Activated CD4-positive, CD25-positive, alpha-beta regulatory T cell treated with anti-CD3 and anti-CD28 coated beads, Interleukin-2, amount 50 U/mL, for 16 hours (primary cell): ENCODE results near the gene MCF2L.

Experiments used
- DNase-seq: peaks from one replicate; pipeline ENCODE4 v3.0.0-alpha.2; 2020; ENCODE audit warnings: low read depth, low spot score

Gene MCF2L

DNA sequence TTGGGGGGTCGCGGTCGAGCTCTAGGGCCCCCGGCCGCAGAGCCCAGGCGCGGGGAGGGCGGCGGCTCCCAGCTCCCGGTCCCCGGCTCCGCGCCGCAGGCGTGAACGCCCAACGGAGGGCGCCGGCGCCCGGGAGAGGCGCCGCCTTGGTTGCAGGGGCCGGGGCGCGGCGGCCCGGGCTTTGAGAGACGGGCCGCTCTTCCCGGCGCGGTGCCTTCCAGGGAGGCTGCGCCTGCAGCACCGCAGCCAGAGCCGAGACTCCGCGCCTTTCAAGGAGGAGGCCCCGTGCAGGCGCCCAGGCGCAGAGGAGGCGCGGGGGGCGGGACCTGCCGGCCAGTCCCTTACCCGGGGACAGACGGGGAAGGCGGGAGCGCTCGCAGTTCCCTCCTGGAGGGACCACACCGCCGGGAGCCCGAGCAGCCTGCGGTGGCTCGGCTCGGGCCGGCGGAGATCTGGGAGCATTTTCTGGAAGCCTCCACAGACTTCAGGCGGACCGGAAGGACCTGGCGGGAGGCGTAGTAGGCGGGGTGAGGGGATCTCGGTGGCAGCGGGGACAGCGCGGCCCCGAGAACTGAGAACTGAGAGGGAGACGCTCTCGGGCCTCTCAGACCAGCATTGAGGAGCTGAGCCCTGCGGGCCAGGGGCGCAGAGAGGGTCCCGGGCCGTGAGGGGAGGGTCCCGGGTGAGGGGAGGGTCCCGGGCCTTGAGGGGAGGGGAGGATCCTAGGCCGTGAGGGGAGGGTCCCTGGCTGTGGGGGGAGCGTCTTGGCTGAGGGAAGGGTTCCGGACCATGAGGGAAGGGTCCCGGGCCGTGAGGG is 25.5 kb upstream of the MCF2L start:
- no peak for DNase-seq

DNA sequence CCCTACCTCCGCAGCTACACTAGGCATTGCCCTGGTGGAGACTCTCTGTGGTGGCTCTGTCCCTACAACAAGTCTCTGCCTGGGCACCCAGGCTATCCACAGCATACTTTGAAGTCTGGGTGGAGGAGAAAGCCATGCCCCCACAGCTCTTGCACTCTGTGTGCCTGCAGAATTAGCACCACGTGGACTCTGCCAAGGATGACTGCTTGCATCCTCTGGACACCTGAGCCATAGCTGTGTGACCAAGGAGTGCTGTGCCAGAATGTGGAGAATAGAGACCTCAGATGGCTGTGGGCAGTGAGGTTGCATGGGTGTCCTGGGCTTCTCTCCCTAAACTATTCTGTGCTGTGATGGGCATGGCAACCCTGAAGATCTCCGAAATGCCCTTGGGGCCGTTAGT is 21.2 kb upstream of the MCF2L start:
- DNase-seq = no peak

DNA sequence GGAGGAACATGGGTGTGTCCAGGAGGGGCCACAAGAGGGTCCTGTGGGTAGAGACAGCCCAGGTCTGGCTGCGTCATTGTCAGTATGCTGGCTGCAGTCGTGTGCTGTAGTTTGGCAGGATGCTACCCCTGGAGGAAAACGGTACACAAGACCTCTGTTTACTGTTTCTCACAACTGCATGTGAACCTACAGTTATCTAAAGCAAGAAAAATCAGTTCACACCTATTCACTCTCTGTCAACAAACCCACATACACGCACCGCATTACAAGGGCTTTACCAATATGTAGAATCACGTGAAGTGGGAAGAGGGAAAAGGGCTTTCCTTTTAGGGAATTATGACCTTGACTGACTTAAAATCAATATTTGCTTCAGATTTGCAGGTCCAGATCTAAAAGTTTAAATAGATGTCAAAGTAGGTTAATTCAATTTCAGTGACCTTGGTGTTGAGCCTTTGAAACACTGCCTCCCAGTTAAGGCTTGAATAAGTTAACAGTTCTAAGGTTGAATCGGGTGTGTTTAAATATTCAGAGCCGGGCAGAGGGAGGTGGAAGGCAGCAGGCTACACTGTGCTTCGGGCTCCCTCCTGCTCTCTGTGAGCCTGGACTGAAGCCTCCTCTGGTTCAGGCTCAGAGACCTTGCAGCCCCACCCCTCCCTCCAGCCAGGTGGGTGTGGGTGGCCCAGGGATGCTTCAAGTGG is 17.2 kb upstream of the MCF2L start:
- no peak for DNase-seq

- DNase-seq = no peak
Observed at GRCh38 chr13:112952759-112953551, 16.1 kb upstream of the MCF2L start.

DNA sequence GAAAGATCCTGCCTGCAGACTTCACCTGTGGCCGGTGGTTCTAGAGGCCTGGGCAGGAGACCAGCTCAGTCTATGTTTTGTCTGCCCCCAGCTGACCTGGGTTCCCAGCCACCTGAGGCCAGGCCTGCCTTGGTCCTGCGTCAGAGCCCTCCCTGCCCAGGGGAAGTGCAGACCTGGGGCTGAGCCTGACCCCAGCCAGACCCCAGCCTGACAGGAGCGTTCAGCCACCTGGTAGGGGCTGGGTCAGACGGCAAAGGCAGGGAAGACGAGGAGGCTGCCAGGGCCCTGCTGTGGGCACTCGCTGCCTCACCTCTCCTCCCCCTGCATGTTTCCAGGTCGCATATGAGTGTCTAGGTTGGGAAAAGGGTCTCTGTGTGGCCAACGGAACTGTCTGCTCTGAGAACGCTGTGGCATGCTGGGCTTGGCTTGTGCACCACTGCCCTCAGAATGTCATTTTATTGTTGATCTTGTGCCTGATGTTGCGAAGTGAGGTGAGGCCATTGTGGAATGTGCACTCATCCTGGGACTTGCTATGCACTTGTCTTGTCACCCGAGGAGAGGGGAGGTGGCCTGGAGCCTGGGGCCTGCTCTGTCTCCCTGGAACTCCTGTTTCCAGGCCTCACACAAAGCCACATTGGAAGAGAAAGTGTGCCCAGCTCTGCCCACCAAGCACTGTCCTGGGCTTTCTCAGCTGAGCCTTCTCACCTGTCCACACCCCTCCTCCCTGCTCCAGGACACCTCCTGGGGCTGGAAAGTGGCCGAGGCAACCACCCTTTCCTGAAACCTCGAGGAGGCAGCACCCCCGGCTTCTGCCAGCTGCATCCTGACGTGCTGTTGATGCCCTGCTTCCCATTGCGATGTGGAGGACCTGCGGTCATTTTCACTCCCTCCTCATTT is 15.2 kb upstream of the MCF2L start:
- no peak for DNase-seq

DNA sequence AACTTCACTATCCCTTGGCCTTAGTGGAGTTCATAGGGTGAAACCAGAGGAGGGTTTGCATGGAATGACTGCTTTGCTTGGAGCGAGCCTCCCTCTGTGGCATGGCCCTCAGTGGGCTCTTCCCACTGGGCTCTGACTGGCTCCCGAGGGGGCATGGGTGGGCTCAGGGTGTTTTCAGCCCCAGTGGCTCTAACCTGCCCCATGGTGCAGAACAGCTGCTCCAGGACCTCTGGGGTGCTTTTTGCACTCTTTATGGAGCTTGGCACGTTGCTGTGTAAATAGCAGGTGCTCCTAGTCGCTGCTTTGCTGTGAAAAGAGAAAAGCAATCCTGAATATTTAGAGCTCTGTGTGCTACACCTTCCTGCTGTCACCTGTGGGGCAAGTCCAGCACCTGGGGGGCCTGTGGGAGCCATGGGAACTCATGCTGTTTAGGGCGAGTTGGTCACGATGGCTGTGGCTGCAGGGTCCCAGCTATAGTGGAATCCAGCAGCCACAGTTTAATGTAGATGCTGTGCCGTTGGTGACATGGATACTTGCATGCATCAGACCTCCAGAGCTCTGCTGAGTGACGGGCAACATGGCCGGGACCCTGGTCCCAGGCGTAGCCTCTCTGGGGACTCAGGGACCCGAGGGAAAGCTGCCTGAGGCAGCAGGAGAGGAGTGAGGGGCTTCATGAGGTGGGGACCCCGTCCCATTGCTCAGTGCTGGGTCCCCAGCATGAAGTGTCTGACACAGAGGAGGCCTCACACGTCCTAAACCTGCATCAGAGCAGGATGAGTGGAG is 14.3 kb upstream of the MCF2L start:
- no peak for DNase-seq

GRCh38 chr13:112955271-112955937 is 13.6 kb upstream of the MCF2L start:
- no peak for DNase-seq

- no peak for DNase-seq
Observed at GRCh38 chr13:112955956-112956355, 13.1 kb upstream of the MCF2L start.

- DNase-seq = no peak
Observed at GRCh38 chr13:112956571-112957294, 12.3 kb upstream of the MCF2L start.

DNA sequence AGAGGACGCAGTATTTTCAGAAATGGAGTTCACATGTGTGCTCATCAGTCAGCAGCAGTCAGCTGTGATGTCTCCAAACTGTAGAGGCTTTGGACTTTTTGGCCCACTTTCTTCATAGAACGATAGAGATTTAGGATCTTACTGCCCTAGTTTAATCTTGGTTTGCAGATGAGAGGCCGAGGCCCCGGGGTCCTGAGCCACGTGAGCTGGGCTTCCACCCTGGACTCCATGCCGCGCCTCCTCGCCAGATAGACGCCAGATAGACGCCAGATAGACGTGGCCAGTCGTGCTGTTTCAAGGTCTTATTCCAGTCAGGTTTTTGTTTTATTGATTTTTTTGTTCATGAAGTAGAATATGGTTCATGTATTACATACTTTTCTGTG is 11.7 kb upstream of the MCF2L start:
- no peak for DNase-seq

- no peak for DNase-seq
Observed at GRCh38 chr13:112958127-112958989, 10.7 kb upstream of the MCF2L start.

DNA sequence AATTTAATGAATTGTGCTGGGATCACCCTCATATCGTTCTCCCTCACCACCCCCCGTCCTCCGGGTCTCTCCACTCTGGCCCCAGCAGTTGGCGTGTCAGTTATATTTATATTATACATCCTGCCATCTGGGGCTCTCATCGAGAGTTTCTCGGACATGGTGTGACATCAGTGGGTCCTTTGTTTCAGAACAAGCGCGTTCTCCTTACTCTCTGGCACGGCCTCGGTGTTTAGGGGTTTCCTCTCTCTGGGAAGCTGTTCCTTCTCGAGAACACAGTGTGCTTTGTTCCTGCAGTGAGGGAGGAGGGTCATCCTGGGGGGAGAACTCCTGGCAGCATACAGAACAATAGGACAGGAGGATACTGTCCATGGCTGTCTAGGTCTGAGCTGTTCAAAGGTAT is 9.8 kb upstream of the MCF2L start:
- DNase-seq = no peak

- DNase-seq = no peak
Observed at GRCh38 chr13:112959701-112960542, 9.1 kb upstream of the MCF2L start.

- DNase-seq = no peak
Observed at GRCh38 chr13:112960706-112961105, 8.3 kb upstream of the MCF2L start.

DNA sequence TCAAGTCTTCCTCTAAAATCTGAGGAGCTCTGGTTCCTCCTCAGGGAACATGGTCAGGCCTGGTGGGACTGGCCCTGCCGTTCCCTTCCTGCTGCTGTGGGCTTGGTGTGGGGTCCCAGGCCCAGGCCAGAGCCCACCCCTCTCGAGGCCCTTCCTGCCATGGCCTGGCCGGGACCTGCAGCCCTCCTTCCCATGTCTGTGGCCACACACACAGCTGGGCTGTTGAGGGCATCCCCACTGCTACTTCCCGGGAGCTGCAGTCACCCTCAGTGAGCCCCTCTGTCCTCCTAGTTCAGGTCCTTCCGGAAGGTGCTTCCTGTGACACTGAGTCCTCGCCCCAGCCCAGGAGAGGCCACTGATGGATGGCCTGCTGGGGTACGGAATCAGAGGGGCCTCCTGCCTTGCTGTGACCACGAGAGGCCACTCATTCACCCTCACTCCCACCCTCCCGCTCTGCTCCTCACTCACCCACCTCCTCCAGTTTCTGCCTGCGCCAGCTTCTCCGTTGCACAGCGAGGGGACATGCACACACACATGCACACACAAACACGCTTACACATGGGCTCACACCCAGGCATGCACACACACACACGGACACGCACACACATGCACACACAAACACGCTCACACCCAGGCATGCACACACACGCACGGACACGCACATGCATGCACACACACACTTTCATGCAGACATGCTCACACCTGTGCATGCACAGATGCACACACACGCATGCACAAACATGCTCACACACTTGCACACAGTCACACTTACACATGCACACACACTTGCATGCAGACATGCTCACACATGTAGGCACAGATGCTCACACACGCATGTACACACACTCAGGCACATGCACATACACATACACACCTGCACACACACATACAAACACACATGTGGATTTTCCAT is 7.3 kb upstream of the MCF2L start:
- DNase-seq = no peak

- no peak for DNase-seq
Observed at GRCh38 chr13:112962396-112962795, 6.6 kb upstream of the MCF2L start.
